Activated CD4-positive, alpha-beta T cell treated with anti-CD3 and anti-CD28 coated beads for 48 hours (primary cell): Measurements from ENCODE around the gene MYCBPAP.

Experiments
- DNase-seq: peaks from one replicate; pipeline ENCODE4 v3.0.0-alpha.2; 2020

The MYCBPAP gene

GRCh38 chr17:50573866-50574611 is 65.8 kb downstream of the MYCBPAP start:
- DNase-seq = no peak

- peak; percentile 28 for DNase-seq
These were observed 67.5 kb downstream of the MYCBPAP start for GRCh38 chr17:50575581-50576210.

GRCh38 chr17:50576864-50577263 is 68.6 kb downstream of the MYCBPAP start:
- no peak for DNase-seq

- DNase-seq = no peak
These were observed 69.3 kb downstream of the MYCBPAP start for GRCh38 chr17:50577451-50577954.

- DNase-seq = no peak
These were observed 69.9 kb downstream of the MYCBPAP start for GRCh38 chr17:50578173-50578572.

- DNase-seq = no peak
These were observed 71.2 kb downstream of the MYCBPAP start for GRCh38 chr17:50579399-50579798.

- DNase-seq = no peak
These were observed 72.4 kb downstream of the MYCBPAP start for GRCh38 chr17:50580646-50581045.
